CD4-positive, alpha-beta T cell (primary cell): ENCODE results near the gene SH3RF3. TPM values are rescaled to one million over a fixed set of nuclear protein-coding genes. Genes with fewer than 3 reads are reported as not detected.

Source experiments
- ATAC-seq: fragments of 200-7000 bp; cut with Tn5 transposase; one replicate; pipeline ENCODE4 v1.10.0; 2022; ENCODE audit warnings: mild to moderate bottlenecking; ENCODE audit not compliant: poor library complexity
- CTCF ChIA-PET: fragments of 350-600 bp; sonication (Branson Sonifier 250); formaldehyde crosslinking; loops from one replicate; lab custom pipeline; 2021; ENCODE audit warnings: antibody characterized with exemption, inconsistent platforms; lab: Charles Lee
- POLR2A ChIA-PET: fragments of 350-600 bp; sonication (Branson Sonifier 250); formaldehyde crosslinking; loops from one replicate; lab custom pipeline; 2021; ENCODE audit warnings: antibody characterized with exemption, inconsistent platforms; lab: Charles Lee
- DNase-seq, 14 experiments: peaks; one replicate each; pipeline ENCODE4 v3.0.0-alpha.2; 2013 to 2020; ENCODE audit warnings: mixed read lengths in 2 of 14
- H3K27ac ChIP-seq, 2 donors: one replicate each; pipeline versions ENCODE4 v1.5.1 to v1.7.0; 2013; ENCODE audit warnings: low read length in 2 of 2, low read depth in 1 of 2, mild to moderate bottlenecking in 1 of 2
- H3K27me3 ChIP-seq, 2 experiments: 1 replicate in 1 of 2; 2 replicates in 1 of 2; pipeline versions ENCODE4 v1.6.1 to v1.7.0; 2013; ENCODE audit warnings: low read length in 2 of 2, control low read depth in 1 of 2, mild to moderate bottlenecking in 1 of 2, moderate library complexity in 1 of 2; ENCODE audit not compliant: insufficient read depth in 2 of 2, control insufficient read depth in 1 of 2
- H3K36me3 ChIP-seq: one replicate; pipeline ENCODE4 v1.6.1; 2013; ENCODE audit warnings: low read length, control low read depth; ENCODE audit not compliant: insufficient read depth
- H3K4me1 ChIP-seq: one replicate; pipeline ENCODE4 v1.6.1; 2013; ENCODE audit warnings: low read length, control low read depth; ENCODE audit not compliant: insufficient read depth
- H3K4me3 ChIP-seq: one replicate; pipeline ENCODE4 v1.5.1; 2013; ENCODE audit warnings: mild to moderate bottlenecking, low read length, moderate library complexity
- H3K9me3 ChIP-seq, 2 experiments: 1 replicate in 1 of 2; 2 replicates in 1 of 2; pipeline versions ENCODE4 v1.6.1 to v1.7.0; 2013; ENCODE audit warnings: low read length in 2 of 2, mild to moderate bottlenecking in 2 of 2, control low read depth in 1 of 2, moderate library complexity in 1 of 2; ENCODE audit not compliant: control insufficient read depth in 1 of 2, insufficient read depth in 1 of 2
- H3K27ac Mint-ChIP-seq: one replicate; pipeline ENCODE4 v1.8.0; 2020; ENCODE audit warnings: mixed read lengths
- H3K27me3 Mint-ChIP-seq: one replicate; pipeline ENCODE4 v1.8.0; 2021; ENCODE audit warnings: mixed read lengths
- H3K36me3 Mint-ChIP-seq: one replicate; pipeline ENCODE4 v1.8.0; 2021; ENCODE audit warnings: low read depth, mixed read lengths
- H3K4me1 Mint-ChIP-seq: one replicate; pipeline ENCODE4 v1.8.0; 2021; ENCODE audit warnings: low read depth, mixed read lengths
- H3K4me3 Mint-ChIP-seq: one replicate; pipeline ENCODE4 v1.8.0; 2020; ENCODE audit warnings: mild to moderate bottlenecking, mixed read lengths
- H3K9me3 Mint-ChIP-seq: one replicate; pipeline ENCODE4 v1.8.0; 2020; ENCODE audit warnings: mixed read lengths
- intact Hi-C, 2 experiments: fragments of 100-400 bp; cut with DNase I in 1 of 2; cut with micrococcal nuclease in 1 of 2; formaldehyde crosslinking; loops; one replicate each; pipeline versions ENCODE4 v1.15.1 to v1.9.0; 2023 to 2025; cut with DNase I, micrococcal nuclease
- total RNA-seq, 174 experiments: library from RNA in 2 of 174; stranded (reverse) in 2 of 174; gene quantifications; one replicate each; pipeline ENCODE4 v1.2.3 and lab custom pipeline; 2021 to 2026
- TF ChIP-seq, protein P1 (sequence below): fragments of 200-600 bp; IDR thresholded peaks from one replicate; pipeline ENCODE4 v1.8.0; 2022; ENCODE audit warnings: antibody characterized with exemption, mild to moderate bottlenecking

The SH3RF3 gene
- total RNA-seq, 2 experiments from 2014 or later = 5.2 to 5.9 TPM

DNA sequence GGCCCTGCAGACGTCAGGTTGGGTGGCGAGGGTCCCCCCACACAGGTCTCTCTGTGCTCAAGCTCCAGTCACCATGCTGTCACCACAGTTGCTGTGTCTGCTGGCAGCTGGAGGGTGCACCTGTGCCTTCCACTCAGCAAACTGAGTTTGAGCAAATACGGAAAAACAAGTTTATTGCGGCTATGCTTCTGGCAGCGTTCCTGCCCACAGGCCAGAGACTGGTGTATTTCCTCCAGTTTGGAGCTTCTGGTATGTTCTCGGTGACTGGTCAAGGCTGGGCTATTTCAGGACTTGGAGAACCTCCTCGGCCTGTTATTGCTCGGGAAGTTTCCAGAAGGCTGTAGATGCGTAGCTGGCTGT, 352.2 kb downstream of the SH3RF3 start:
- Mint-ChIP-seq H3K4me1 (no peaks in the 10 kb centered on the region), H3K4me3 (no peak overlapping the region), H3K36me3 (no peaks in the 10 kb centered on the region), H3K27ac (no peak overlapping the region), H3K27me3 (no peaks in the 10 kb centered on the region), H3K9me3 (no peaks in the 10 kb centered on the region)
- no peaks in the 10 kb centered on the region for H3K9me3 ChIP-seq
- intact Hi-C loops = no loop called here
- H3K4me3 ChIP-seq = no peak overlapping the region
- POLR2A ChIA-PET = no interaction called here
- no peak for ATAC-seq
- no peak overlapping the region for H3K27ac ChIP-seq
- H3K36me3 ChIP-seq = no peaks in the 10 kb centered on the region
- H3K4me1 ChIP-seq = no peaks in the 10 kb centered on the region
- peak in 1 of 14 experiments; percentile 7 for DNase-seq
- H3K27me3 ChIP-seq = no peaks in the 10 kb centered on the region
- TF ChIP-seq, protein P1, sequence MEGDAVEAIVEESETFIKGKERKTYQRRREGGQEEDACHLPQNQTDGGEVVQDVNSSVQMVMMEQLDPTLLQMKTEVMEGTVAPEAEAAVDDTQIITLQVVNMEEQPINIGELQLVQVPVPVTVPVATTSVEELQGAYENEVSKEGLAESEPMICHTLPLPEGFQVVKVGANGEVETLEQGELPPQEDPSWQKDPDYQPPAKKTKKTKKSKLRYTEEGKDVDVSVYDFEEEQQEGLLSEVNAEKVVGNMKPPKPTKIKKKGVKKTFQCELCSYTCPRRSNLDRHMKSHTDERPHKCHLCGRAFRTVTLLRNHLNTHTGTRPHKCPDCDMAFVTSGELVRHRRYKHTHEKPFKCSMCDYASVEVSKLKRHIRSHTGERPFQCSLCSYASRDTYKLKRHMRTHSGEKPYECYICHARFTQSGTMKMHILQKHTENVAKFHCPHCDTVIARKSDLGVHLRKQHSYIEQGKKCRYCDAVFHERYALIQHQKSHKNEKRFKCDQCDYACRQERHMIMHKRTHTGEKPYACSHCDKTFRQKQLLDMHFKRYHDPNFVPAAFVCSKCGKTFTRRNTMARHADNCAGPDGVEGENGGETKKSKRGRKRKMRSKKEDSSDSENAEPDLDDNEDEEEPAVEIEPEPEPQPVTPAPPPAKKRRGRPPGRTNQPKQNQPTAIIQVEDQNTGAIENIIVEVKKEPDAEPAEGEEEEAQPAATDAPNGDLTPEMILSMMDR = no peak
- CTCF ChIA-PET = no interaction called here

DNA sequence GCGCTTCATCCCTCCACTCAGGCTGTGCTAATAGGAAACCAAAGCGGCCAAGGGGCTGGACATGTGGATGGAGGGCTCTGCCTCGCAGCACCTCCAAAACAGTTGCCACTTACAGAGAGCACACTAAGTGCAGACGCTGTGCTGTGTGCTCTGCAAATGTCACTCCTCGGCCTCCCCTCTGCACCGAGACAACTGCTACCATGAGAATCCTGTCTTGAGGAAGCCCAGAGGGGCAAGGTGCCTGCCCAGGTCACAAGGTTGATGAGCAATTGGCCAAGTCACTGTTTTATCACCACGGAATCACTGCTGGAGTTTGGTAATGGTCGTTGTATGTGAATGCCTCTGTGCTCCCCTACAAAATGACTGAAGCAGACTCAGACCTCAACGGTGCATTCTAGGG, 352.6 kb downstream of the SH3RF3 start:
- ATAC-seq (no peak), DNase-seq (no peak)
- no peak overlapping the region for H3K4me3 ChIP-seq
- H3K27ac ChIP-seq = no peak overlapping the region
- CTCF ChIA-PET = no interaction called here
- Mint-ChIP-seq H3K4me3 (no peak overlapping the region), H3K27me3 (no peaks in the 10 kb centered on the region), H3K9me3 (no peaks in the 10 kb centered on the region), H3K27ac (no peak overlapping the region), H3K36me3 (no peaks in the 10 kb centered on the region), H3K4me1 (no peaks in the 10 kb centered on the region)
- POLR2A ChIA-PET = no interaction called here
- H3K9me3 ChIP-seq = no peaks in the 10 kb centered on the region
- TF ChIP-seq, protein P1 = no peak
- no peaks in the 10 kb centered on the region for H3K36me3 ChIP-seq
- intact Hi-C loops = no loop called here
- H3K27me3 ChIP-seq = no peaks in the 10 kb centered on the region
- no peaks in the 10 kb centered on the region for H3K4me1 ChIP-seq

DNA sequence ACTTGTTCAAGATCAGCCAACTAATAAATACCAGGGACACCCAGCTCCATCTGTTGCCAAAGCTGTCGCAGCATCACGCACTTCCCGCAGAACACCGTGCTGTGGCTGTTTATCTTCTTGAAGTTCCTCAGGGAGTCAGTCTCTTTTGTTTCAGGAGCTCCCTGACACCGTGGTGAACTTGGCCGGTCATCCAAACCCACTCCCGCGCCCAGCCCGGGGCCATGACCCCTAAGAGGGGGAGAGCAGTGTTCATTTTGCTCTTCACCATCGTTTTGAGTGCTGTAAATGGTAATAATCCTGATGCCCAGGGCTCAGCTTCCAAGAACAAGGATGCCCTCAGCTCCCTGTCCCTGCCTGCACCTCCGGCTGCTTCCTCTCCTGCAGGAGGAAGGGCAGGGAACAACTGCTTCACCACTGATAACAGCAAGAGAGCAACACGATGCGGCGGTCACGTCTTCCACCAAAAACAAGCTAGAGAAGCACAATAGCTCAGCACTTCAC, 353.4 kb downstream of the SH3RF3 start:
- no peak overlapping the region for H3K4me3 ChIP-seq
- no peaks in the 10 kb centered on the region for H3K27me3 ChIP-seq
- TF ChIP-seq, protein P1 = no peak
- no peaks in the 10 kb centered on the region for H3K36me3 ChIP-seq
- Mint-ChIP-seq H3K4me1 (no peaks in the 10 kb centered on the region), H3K27me3 (no peaks in the 10 kb centered on the region), H3K36me3 (no peaks in the 10 kb centered on the region), H3K27ac (no peak overlapping the region), H3K4me3 (no peak overlapping the region), H3K9me3 (no peaks in the 10 kb centered on the region)
- DNase-seq (no peak), ATAC-seq (no peak)
- CTCF ChIA-PET = no interaction called here
- H3K4me1 ChIP-seq = no peaks in the 10 kb centered on the region
- POLR2A ChIA-PET = no interaction called here
- no peaks in the 10 kb centered on the region for H3K9me3 ChIP-seq
- intact Hi-C loops = no loop called here
- no peak overlapping the region for H3K27ac ChIP-seq
